ENCODE results near the gene PLD3. TPM values are rescaled to one million over a fixed set of nuclear protein-coding genes. Genes with fewer than 3 reads are reported as not detected.
A peak's percentile ranks its signal among the peaks of the same experiment; 100 is the strongest.

PLD3 gene
- total RNA-seq, 2 donors from 2014 or later = 328 to 639 TPM

DNA sequence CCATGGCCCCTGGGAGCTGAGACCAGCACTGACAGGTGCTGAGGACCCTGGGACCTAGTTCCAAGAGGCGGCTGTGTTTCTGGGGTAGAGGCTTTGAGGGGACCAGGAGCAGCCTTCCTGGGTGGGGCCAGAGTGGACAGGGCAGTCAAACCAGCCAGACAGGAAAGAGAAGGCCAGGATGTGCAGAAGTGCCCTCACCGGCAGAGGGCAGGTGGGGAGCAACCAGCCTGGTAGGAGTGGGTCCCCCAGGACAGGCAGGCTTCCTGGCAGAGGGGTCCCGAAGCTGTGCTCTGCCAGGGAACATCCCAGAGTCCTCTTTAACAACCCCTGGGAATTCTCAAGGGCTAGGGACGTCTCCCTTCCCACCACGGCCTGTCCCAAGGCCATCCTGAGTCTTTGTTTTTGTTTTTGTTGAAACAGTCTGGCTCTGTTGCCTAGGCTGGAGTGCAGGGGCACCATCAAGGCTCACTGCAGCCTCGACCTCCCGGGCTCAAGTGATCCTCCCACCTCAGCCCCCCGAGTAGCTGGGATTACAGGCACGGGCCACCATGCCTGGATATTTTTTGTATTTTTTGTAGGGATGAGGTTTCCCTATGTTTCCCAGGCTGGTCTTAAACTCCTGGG is 44.5 kb downstream of the PLD3 start:
- Histone ChIP-seq H3K27ac (no peak overlapping the region), H3K27me3 (replicated peaks; ENCODE audit: insufficient read depth) (no peaks in the 10 kb centered on the region), H3K4me1 (replicated peaks) (no peaks in the 10 kb centered on the region), H3K9me3 (no peaks in the 10 kb centered on the region), H3K36me3 (no peaks in the 10 kb centered on the region), H3K4me3 (no peak overlapping the region)
- 62% methylated on average over 8 of the region's 9 CpGs for WGBS
- DNase-seq (ENCODE audit: low spot score) = peak; percentile 47
- TF ChIP-seq POLR2AphosphoS5 (IDR thresholded peaks at IDR 0.05) (peak; percentile 52), POLR2A (IDR thresholded peaks at IDR 0.05) (no peak)
- TF ChIP-seq, protein P1, sequence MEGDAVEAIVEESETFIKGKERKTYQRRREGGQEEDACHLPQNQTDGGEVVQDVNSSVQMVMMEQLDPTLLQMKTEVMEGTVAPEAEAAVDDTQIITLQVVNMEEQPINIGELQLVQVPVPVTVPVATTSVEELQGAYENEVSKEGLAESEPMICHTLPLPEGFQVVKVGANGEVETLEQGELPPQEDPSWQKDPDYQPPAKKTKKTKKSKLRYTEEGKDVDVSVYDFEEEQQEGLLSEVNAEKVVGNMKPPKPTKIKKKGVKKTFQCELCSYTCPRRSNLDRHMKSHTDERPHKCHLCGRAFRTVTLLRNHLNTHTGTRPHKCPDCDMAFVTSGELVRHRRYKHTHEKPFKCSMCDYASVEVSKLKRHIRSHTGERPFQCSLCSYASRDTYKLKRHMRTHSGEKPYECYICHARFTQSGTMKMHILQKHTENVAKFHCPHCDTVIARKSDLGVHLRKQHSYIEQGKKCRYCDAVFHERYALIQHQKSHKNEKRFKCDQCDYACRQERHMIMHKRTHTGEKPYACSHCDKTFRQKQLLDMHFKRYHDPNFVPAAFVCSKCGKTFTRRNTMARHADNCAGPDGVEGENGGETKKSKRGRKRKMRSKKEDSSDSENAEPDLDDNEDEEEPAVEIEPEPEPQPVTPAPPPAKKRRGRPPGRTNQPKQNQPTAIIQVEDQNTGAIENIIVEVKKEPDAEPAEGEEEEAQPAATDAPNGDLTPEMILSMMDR (IDR thresholded peaks at IDR 0.05) = peak in 3 of 4 experiments; percentile 18 to 76 (median 48)
- intact Hi-C loops (cut with DNase I) = no loop called here

DNA sequence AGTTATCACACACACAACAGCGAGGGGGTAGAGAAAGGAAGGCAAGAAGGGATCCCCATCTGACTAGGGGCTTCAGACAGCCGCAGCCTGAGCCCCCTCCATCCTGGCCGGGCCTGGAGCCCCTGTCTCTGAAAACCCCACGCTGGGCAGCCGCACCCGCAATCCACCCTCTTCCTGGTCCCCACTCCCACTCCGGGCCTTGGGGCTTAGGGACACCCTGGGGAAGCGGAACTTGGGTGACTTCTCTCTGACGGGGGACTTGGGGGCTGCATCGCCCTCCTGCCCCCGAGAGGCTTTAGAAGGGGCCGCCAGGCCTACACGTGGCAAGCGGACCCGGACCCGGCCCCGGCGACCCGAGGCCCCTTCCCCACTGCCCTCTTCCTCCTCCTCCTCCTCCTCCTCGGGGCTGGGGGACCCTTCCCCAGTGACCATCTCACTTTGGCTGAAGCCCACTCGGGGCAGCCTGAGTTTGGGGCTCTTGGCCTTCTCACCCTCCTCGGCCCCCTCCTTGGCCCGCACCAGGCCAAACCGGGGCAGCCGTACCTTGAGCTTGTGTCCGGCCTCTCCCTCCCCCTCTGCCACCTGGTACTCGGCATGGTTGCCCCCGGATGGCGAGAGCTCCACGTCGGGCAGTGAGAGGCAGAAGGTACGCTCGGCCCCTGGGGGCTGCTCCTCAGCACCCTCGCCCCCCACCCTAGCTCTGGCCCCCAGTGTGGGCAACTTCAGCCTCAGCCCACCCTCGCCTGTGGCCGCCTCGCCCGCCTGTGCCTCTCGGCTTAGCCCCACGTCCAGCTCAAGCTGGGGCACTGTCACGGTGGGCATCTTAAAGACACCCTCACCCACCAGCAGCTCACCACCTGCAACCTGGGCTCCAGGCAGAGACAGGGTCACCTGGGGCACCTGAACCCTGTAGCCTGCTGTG is 45.7 kb downstream of the PLD3 start:
- Histone ChIP-seq H3K27ac (no peak overlapping the region), H3K36me3 (no peaks in the 10 kb centered on the region), H3K9me3 (no peaks in the 10 kb centered on the region), H3K27me3 (replicated peaks; ENCODE audit: insufficient read depth) (no peaks in the 10 kb centered on the region), H3K4me3 (no peak overlapping the region), H3K4me1 (replicated peaks) (no peaks in the 10 kb centered on the region)
- 89% methylated on average over 32 of the region's 41 CpGs for WGBS
- intact Hi-C loops (cut with DNase I) = no loop called here
- no peak for DNase-seq (ENCODE audit: low spot score)
- no peak for TF ChIP-seq POLR2A (IDR thresholded peaks at IDR 0.05)
- TF ChIP-seq, protein P1 (IDR thresholded peaks at IDR 0.05) = no peak
- no peak for TF ChIP-seq POLR2AphosphoS5 (IDR thresholded peaks at IDR 0.05)

DNA sequence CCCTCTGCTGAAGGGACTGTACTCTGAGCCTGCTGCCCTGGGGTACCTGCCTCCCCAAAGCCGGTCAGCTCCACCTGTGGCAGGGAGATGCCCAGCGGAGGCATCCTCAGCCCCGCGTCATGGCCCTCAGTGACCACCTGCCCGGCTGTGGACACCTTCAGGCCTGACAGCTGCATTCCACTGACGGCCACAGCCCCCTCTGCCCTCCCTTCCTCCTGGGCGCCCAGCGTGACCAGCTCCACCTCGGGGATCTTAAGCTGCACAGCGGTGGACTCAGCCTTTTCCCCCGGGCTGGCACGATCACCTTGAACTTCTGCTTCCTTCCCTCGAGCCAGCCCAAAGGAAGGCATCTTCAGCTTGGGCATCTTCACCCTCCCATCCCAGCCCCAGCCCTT is 46.3 kb downstream of the PLD3 start:
- TF ChIP-seq POLR2A (IDR thresholded peaks at IDR 0.05) = no peak
- no peak for TF ChIP-seq POLR2AphosphoS5 (IDR thresholded peaks at IDR 0.05)
- TF ChIP-seq, protein P1 (IDR thresholded peaks at IDR 0.05) = no peak
- no peak overlapping the region for H3K27ac ChIP-seq
- DNase-seq (ENCODE audit: low spot score) = no peak
- intact Hi-C loops (cut with DNase I) = no loop called here
- 59% methylated on average over 12 of the region's 13 CpGs for WGBS
- H3K9me3 ChIP-seq = no peaks in the 10 kb centered on the region
- no peaks in the 10 kb centered on the region for H3K4me1 ChIP-seq (replicated peaks)
- H3K4me3 ChIP-seq = no peak overlapping the region
- no peaks in the 10 kb centered on the region for H3K27me3 ChIP-seq (replicated peaks; ENCODE audit: insufficient read depth)
- no peaks in the 10 kb centered on the region for H3K36me3 ChIP-seq

DNA sequence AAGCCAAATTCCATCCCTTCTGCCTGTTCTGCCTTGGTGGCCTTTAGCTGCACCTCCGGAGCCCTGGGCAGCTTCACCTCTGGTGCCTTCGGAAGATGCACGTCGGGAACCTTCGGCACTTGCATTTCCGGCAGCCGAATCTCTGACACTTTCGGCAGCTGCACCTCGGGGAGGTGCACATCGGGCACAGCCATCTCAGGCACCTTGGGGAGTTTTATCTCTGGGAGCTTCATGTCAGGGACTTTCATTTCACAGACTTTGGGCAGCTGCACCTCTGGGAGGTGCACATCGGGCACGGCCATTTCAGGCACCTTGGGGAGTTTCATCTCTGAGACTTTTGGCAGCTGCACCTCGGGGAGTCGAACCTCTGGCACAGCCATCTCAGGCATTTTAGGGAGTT is 47.5 kb downstream of the PLD3 start:
- TF ChIP-seq, protein P1 (IDR thresholded peaks at IDR 0.05) = no peak
- TF ChIP-seq POLR2AphosphoS5 (IDR thresholded peaks at IDR 0.05) = no peak
- no peak for TF ChIP-seq POLR2A (IDR thresholded peaks at IDR 0.05)
- Histone ChIP-seq H3K4me1 (replicated peaks) (no peaks in the 10 kb centered on the region), H3K9me3 (no peaks in the 10 kb centered on the region), H3K27ac (no peak overlapping the region), H3K27me3 (replicated peaks; ENCODE audit: insufficient read depth) (no peaks in the 10 kb centered on the region), H3K36me3 (no peaks in the 10 kb centered on the region), H3K4me3 (no peak overlapping the region)
- DNase-seq (ENCODE audit: low spot score) = no peak
- intact Hi-C loops (cut with DNase I) = no loop called here
- WGBS = 87% methylated on average over 14 of the region's 14 CpGs
